ENCODE data around the gene POLG2. TPM values are rescaled to one million over a fixed set of nuclear protein-coding genes. Genes with fewer than 3 reads are reported as not detected.

The POLG2 gene
- total and polyA plus RNA-seq, 9 of the 15 experiments (the other 6 are each of a cell fraction or from before 2014, with no cell fraction given) = 13.4 to 44.8 (median 37.0) TPM

GRCh38 chr17:64506576-64507412 is 9.9 kb upstream of the POLG2 start, which contains the start of gene CEP95 (continued):
- TF ChIP-seq E2F5 (CRISPR knock-in tag; IDR thresholded peaks at IDR 0.05) = 0 out of 2 replicates have a peak, but pooled peaks have one; percentile 46
- TF ChIP-seq TRIM28 (IDR thresholded peaks at IDR 0.05) = no peak
- TF ChIP-seq ZNF639 (CRISPR knock-in tag; conservative IDR thresholded peaks at IDR 0.05 in 1 of 2, IDR thresholded peaks at IDR 0.05 in 1 of 2) = peak in 1 of 2 experiments; percentile 85; a peak in 2 of 4 replicates
- TF ChIP-seq ZNF584 (CRISPR knock-in tag; IDR thresholded peaks at IDR 0.05; ENCODE audit: low read depth) = peak; percentile 76; the same call in 1 of the 2 replicates
- TF ChIP-seq MLLT1 (IDR thresholded peaks at IDR 0.05) = peak in 1 of 2 experiments; percentile 96; a peak in 3 of 4 replicates
- TF ChIP-seq NBN (IDR thresholded peaks at IDR 0.05; ENCODE audit: low read depth) = peak; percentile 89
- peak; percentile 70; the same call in 1 of the 2 replicates for TF ChIP-seq TARDBP (IDR thresholded peaks at IDR 0.05)
- peak; percentile 44 for TF ChIP-seq POLR2AphosphoS5 (IDR thresholded peaks at IDR 0.05; ENCODE audit: control insufficient read depth, insufficient read depth, low read depth, low read length)
- no peak for TF ChIP-seq ZNF282 (CRISPR knock-in tag; IDR thresholded peaks at IDR 0.05)
- TF ChIP-seq TCFL5 (CRISPR knock-in tag; conservative IDR thresholded peaks at IDR 0.05) = no peak
- peak; percentile 92 for TF ChIP-seq CHD1 (IDR thresholded peaks at IDR 0.05; ENCODE audit: low read length)
- TF ChIP-seq SLC30A9 (CRISPR knock-in tag; IDR thresholded peaks at IDR 0.05) = no peak
- peak; percentile 65 for TF ChIP-seq CBFA2T2 (conservative IDR thresholded peaks at IDR 0.05)
- TF ChIP-seq RFX7 (CRISPR knock-in tag; IDR thresholded peaks at IDR 0.05) = no peak
- TF ChIP-seq KLF10 (CRISPR knock-in tag; IDR thresholded peaks at IDR 0.05) = no peak
- TF ChIP-seq DEAF1 (CRISPR knock-in tag; IDR thresholded peaks at IDR 0.05) = no peak
- TF ChIP-seq CCAR2 (IDR thresholded peaks at IDR 0.05; ENCODE audit: low read depth, low read length) = no peak
- TF ChIP-seq EP300 (IDR thresholded peaks at IDR 0.05; ENCODE audit: low read length) = peak; percentile 15; the same call in 1 of the 2 replicates
- no peak for TF ChIP-seq CHCHD3 (CRISPR knock-in tag; IDR thresholded peaks at IDR 0.05)
- TF ChIP-seq HNRNPK (IDR thresholded peaks at IDR 0.05; ENCODE audit: low read depth, low read length, poor library complexity, severe bottlenecking) = no peak
- TF ChIP-seq MEF2A (IDR thresholded peaks at IDR 0.05; ENCODE audit: control insufficient read depth, low read depth, low read length) = peak; percentile 61; the same call in 1 of the 2 replicates
